Caco-2 (cell line): ENCODE results near the gene ARHGAP15. TPM values are rescaled to one million over a fixed set of nuclear protein-coding genes. Genes with fewer than 3 reads are reported as not detected.

ENCODE experiments used
- BruUV-seq: library from RNA; stranded (reverse); fragments of 400-500 nt; replicated peaks from 2 replicates; lab custom pipeline; 2021; lab: Mats Ljungman, UMichigan
- CTCF ChIA-PET: fragments of 300-600 bp; sonication (Branson Sonifier 250); formaldehyde crosslinking; loops from one replicate; lab custom pipeline; 2022; ENCODE audit warnings: antibody characterized with exemption; lab: Charles Lee
- POLR2A ChIA-PET: fragments of 300-600 bp; sonication (Branson Sonifier 250); formaldehyde crosslinking; loops from one replicate; lab custom pipeline; 2022; ENCODE audit warnings: antibody characterized with exemption; lab: Charles Lee
- DNase-seq, 2 experiments: peaks; one replicate each; pipeline versions ENCODE4 v3.0.0 to v3.0.0-alpha.2; 2020 to 2022
- H3K27me3 ChIP-seq: replicated peaks from 2 replicates; pipeline ENCODE4 v1.6.0; 2011; ENCODE audit warnings: low read length; ENCODE audit not compliant: control insufficient read depth, insufficient read depth
- H3K36me3 ChIP-seq: 2 replicates; pipeline ENCODE4 v1.5.1; 2011; ENCODE audit warnings: low read length; ENCODE audit not compliant: control insufficient read depth, insufficient read depth
- H3K4me1 ChIP-seq: fragments of 250-450 bp; sonication (Bioruptor Pico); 2 replicates; pipeline ENCODE4 v1.5.1; 2020; ENCODE audit warnings: mild to moderate bottlenecking
- H3K4me3 ChIP-seq: 2 replicates; pipeline ENCODE4 v1.5.1; 2011; ENCODE audit warnings: low read depth, mild to moderate bottlenecking, control low read depth, low read length
- H3K9me3 ChIP-seq: fragments of 250-450 bp; sonication (Bioruptor Pico); 2 replicates; pipeline ENCODE4 v1.5.1; 2020; ENCODE audit warnings: mild to moderate bottlenecking, moderate library complexity
- H3K27ac Mint-ChIP-seq: one replicate; pipeline ENCODE4 v1.8.0; 2022; ENCODE audit warnings: mixed read lengths; ENCODE audit not compliant: unreplicated experiment
- H3K27me3 Mint-ChIP-seq: one replicate; pipeline ENCODE4 v1.8.0; 2022; ENCODE audit warnings: mixed read lengths; ENCODE audit not compliant: insufficient read depth, unreplicated experiment
- H3K36me3 Mint-ChIP-seq: one replicate; pipeline ENCODE4 v1.8.0; 2022; ENCODE audit warnings: mild to moderate bottlenecking, mixed read lengths; ENCODE audit not compliant: insufficient read depth, unreplicated experiment
- H3K4me1 Mint-ChIP-seq: one replicate; pipeline ENCODE4 v1.8.0; 2022; ENCODE audit warnings: low read depth, mixed read lengths; ENCODE audit not compliant: unreplicated experiment
- H3K4me3 Mint-ChIP-seq: one replicate; pipeline ENCODE4 v1.8.0; 2022; ENCODE audit warnings: mild to moderate bottlenecking, moderate library complexity, mixed read lengths; ENCODE audit not compliant: unreplicated experiment
- H3K9me3 Mint-ChIP-seq: one replicate; pipeline ENCODE4 v1.8.0; 2022; ENCODE audit warnings: mixed read lengths; ENCODE audit not compliant: unreplicated experiment
- intact Hi-C: fragments of 100-400 bp; cut with micrococcal nuclease; formaldehyde crosslinking; loops from one replicate; pipeline ENCODE4 v1.10.0; 2022; ENCODE audit not compliant: unreplicated experiment
- total RNA-seq: library from RNA; stranded (reverse); gene quantifications from 2 replicates; pipeline ENCODE4 v1.2.3, GENCODE V29; 2022
- TF ChIP-seq, protein P1 (sequence below), 2 experiments: fragments of 200-600 bp in 1 of 2; IDR thresholded peaks; 1 replicate in 1 of 2; 2 replicates in 1 of 2; pipeline versions ENCODE4 v1.5.1 to v1.8.0; 2011 to 2022; ENCODE audit warnings: antibody characterized with exemption in 1 of 2, control low read depth in 1 of 2, inconsistent platforms in 1 of 2, low read depth in 1 of 2, low read length in 1 of 2, mild to moderate bottlenecking in 1 of 2, moderate library complexity in 1 of 2; ENCODE audit not compliant: insufficient read depth in 1 of 2, severe bottlenecking in 1 of 2, unreplicated experiment in 1 of 2

Gene ARHGAP15
- total RNA-seq, 1 experiment from 2014 or later: not detected

DNA sequence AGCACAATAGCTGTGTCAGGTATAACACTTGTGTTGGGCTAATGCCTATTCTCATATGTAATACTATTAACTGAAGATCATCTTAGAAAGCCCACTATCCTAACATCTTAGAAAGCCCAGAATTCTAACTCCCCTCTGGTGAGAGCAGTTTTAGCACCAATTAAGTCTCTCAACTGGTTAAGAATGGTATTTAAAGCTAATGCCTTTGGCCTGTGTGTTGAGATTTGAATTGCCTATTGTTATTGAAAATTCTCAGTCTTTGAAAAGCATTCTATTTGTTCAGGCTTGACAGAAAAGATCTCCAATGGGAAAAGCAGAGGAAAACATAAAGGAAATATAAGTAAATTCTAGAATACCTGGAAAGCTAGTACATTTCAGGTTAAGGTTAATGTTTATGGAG is 352.5 kb downstream of the ARHGAP15 start:
- TF ChIP-seq, protein P1, sequence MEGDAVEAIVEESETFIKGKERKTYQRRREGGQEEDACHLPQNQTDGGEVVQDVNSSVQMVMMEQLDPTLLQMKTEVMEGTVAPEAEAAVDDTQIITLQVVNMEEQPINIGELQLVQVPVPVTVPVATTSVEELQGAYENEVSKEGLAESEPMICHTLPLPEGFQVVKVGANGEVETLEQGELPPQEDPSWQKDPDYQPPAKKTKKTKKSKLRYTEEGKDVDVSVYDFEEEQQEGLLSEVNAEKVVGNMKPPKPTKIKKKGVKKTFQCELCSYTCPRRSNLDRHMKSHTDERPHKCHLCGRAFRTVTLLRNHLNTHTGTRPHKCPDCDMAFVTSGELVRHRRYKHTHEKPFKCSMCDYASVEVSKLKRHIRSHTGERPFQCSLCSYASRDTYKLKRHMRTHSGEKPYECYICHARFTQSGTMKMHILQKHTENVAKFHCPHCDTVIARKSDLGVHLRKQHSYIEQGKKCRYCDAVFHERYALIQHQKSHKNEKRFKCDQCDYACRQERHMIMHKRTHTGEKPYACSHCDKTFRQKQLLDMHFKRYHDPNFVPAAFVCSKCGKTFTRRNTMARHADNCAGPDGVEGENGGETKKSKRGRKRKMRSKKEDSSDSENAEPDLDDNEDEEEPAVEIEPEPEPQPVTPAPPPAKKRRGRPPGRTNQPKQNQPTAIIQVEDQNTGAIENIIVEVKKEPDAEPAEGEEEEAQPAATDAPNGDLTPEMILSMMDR (IDR thresholded peaks at IDR 0.05; ENCODE audit: insufficient read depth in 1 of 2, low read depth in 1 of 2, low read length in 1 of 2, severe bottlenecking in 1 of 2, unreplicated experiment in 1 of 2): no peak
- ChIA-PET CTCF (no interaction called here), POLR2A (no interaction called here)
- Histone ChIP-seq H3K4me1 (no peaks in the 10 kb centered on the region), H3K9me3 (no peaks in the 10 kb centered on the region), H3K4me3 (no peak overlapping the region), H3K36me3 (no peaks in the 10 kb centered on the region), H3K27me3 (no peaks in the 10 kb centered on the region; the same call in 1 of the 2 replicates)
- H3K36me3 Mint-ChIP-seq: no peaks in the 10 kb centered on the region
- no peaks in the 10 kb centered on the region for H3K9me3 Mint-ChIP-seq
- H3K27ac Mint-ChIP-seq: no peak overlapping the region
- DNase-seq: no peak
- H3K4me3 Mint-ChIP-seq: no peak overlapping the region
- H3K4me1 Mint-ChIP-seq: no peaks in the 10 kb centered on the region
- intact Hi-C loops: no loop called here
- no TSS peak for BruUV-seq
- H3K27me3 Mint-ChIP-seq: no peaks in the 10 kb centered on the region

DNA sequence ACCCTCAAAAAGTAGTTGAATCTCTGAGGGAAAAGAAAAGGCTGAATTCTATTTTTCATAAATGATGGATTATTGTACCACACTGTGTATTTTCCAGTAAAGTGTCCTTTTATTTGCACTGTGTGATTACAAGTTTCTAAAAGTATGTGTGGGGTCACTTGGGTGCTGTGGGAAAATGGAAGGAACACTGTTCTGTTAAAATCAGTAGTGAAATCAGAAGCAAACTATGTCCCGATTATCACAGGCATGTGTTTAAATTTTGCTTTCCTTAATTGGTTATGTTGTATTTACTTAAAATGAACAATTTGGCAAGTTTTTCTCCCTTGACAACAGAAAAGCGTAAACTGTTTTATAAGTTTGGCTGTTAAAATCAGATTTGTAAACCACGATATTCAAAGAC is 353.1 kb downstream of the ARHGAP15 start:
- Mint-ChIP-seq H3K27ac (no peak overlapping the region), H3K36me3 (no peaks in the 10 kb centered on the region), H3K4me1 (no peaks in the 10 kb centered on the region), H3K9me3 (no peaks in the 10 kb centered on the region), H3K4me3 (no peak overlapping the region), H3K27me3 (no peaks in the 10 kb centered on the region)
- TF ChIP-seq, protein P1 (IDR thresholded peaks at IDR 0.05; ENCODE audit: insufficient read depth in 1 of 2, low read depth in 1 of 2, low read length in 1 of 2, severe bottlenecking in 1 of 2, unreplicated experiment in 1 of 2): no peak
- Histone ChIP-seq H3K4me3 (no peak overlapping the region), H3K36me3 (no peaks in the 10 kb centered on the region), H3K27me3 (no peaks in the 10 kb centered on the region; the same call in 1 of the 2 replicates), H3K4me1 (no peaks in the 10 kb centered on the region), H3K9me3 (no peaks in the 10 kb centered on the region)
- CTCF ChIA-PET: no interaction called here
- no TSS peak for BruUV-seq
- DNase-seq: no peak
- intact Hi-C loops: no loop called here
- POLR2A ChIA-PET: no interaction called here

DNA sequence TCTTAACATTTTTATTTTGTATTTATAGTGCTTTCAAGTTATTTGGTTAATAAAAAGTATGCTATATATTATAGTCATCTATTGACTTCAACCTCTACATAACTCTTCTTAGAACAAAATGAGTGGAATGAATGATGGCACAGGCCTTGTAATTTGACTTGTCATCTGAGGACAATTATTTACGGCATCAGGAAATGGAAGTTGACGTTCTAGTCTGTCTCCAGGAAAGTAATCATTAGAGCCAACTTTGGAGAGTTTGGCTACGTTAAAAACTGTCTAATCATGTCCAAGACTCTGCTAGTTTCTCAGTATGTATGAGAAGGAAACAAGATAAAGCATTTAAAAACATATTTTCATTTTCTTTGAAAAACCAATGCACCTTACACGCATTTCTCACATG is 353.6 kb downstream of the ARHGAP15 start:
- no peak overlapping the region for H3K27ac Mint-ChIP-seq
- H3K4me1 Mint-ChIP-seq: no peaks in the 10 kb centered on the region
- H3K9me3 Mint-ChIP-seq: no peaks in the 10 kb centered on the region
- POLR2A ChIA-PET: no interaction called here
- H3K4me3 ChIP-seq: no peak overlapping the region
- intact Hi-C loops: no loop called here
- H3K36me3 Mint-ChIP-seq: no peaks in the 10 kb centered on the region
- H3K36me3 ChIP-seq: no peaks in the 10 kb centered on the region
- TF ChIP-seq, protein P1 (IDR thresholded peaks at IDR 0.05; ENCODE audit: insufficient read depth in 1 of 2, low read depth in 1 of 2, low read length in 1 of 2, severe bottlenecking in 1 of 2, unreplicated experiment in 1 of 2): no peak
- no peaks in the 10 kb centered on the region for H3K9me3 ChIP-seq
- H3K4me1 ChIP-seq: no peaks in the 10 kb centered on the region
- BruUV-seq: no TSS peak
- H3K27me3 Mint-ChIP-seq: no peaks in the 10 kb centered on the region
- no peak for DNase-seq
- CTCF ChIA-PET: no interaction called here
- H3K27me3 ChIP-seq: no peaks in the 10 kb centered on the region; the same call in 1 of the 2 replicates
- no peak overlapping the region for H3K4me3 Mint-ChIP-seq
